ENCODE measurements around the gene ZNF324. TPM values are rescaled to one million over a fixed set of nuclear protein-coding genes. Genes with fewer than 3 reads are reported as not detected.
A peak's percentile ranks its signal among the peaks of the same experiment; 100 is the strongest.

ZNF324 gene
- total RNA-seq (2012; rRNA removed) (6.6 and 6.9 TPM in 2 replicates), polyA plus RNA-seq (2012; rRNA removed) (5.6 and 6.0 TPM in 2 replicates), Bru-seq, nascent RNA (percentile 46 among the genes with signal in this experiment), BruChase-seq, experiment 1, labeled RNA remaining after a 6-hour chase (percentile 63 among the genes with signal in this experiment), BruChase-seq, experiment 2, labeled RNA remaining after a 2-hour chase (percentile 58 among the genes with signal in this experiment)
- polyA plus RNA-seq (2012; cell fraction: cytosol; rRNA removed), result 2.8 and 4.8 TPM in 2 replicates
- 10.3 and 19.3 TPM in 2 replicates for polyA plus RNA-seq (2012; cell fraction: nucleus; rRNA removed; ENCODE audit: low replicate concordance)
- long read RNA-seq, transcript ZNF324-201 (4 exons, 3,000 nt), result major isoform, 16 of 28 reads
- long read RNA-seq, partial matches to known transcripts, result 0 of 28 reads
- long read RNA-seq, other reads (novel, unspliced or antisense), result 12 of 28 reads

GRCh38 chr19:58466760-58467589 is at the start of gene ZNF324:
Gene ZNF324 (plus strand): TSS chr19:58467080. CDS start chr19:58469186, 2,106 bp downstream.
- Histone ChIP-seq H3K9me3 (ENCODE audit: control insufficient read depth, insufficient read depth, low read length) (no peaks in the 10 kb centered on the region), H3K79me1 (ENCODE audit: low read depth in 1 of 2, low read length in 2 of 2) (peaks cover 14 to 27% of the 10 kb centered on the region in 2 experiments; a peak in 3 of 4 replicates), H3K9ac (ENCODE audit: low read depth, low read length) (peak within 1 kb of the TSS; percentile 53), H3K9me1 (ENCODE audit: insufficient read depth, low read length) (peaks cover 14% of the 10 kb centered on the region), H4K8ac (ENCODE audit: low read depth in 2 of 2, low read length in 2 of 2) (peak within 1 kb of the TSS; percentile 57 to 95; a peak in 3 of 4 replicates), H3K18ac (ENCODE audit: low read depth, low read length) (no peak within 1 kb of the TSS), H3K27ac (ENCODE audit: insufficient read depth, low read length) (peak within 1 kb of the TSS; percentile 41), H2AK5ac (ENCODE audit: low read depth, low read length) (peak within 1 kb of the TSS; percentile 69), H2BK20ac (ENCODE audit: low read depth, low read length) (peak within 1 kb of the TSS; percentile 29; the same call in 1 of the 2 replicates), H4K5ac (ENCODE audit: low read depth, low read length) (no peak within 1 kb of the TSS), H3K36me3 (ENCODE audit: control insufficient read depth, insufficient read depth, low read length) (peaks cover 16% of the 10 kb centered on the region), H3K56ac (ENCODE audit: extremely low read depth, insufficient read depth, low read length) (no peak within 1 kb of the TSS; the same call in 1 of the 2 replicates), H2AK9ac (replicated peaks; ENCODE audit: low read depth, low read length, poor library complexity) (peak within 1 kb of the TSS; percentile 89), H2BK120ac (ENCODE audit: low read depth, low read length) (no peak within 1 kb of the TSS), H3K4me1 (ENCODE audit: control insufficient read depth, insufficient read depth, low read length) (peaks cover 7% of the 10 kb centered on the region), H3K23ac (ENCODE audit: low read depth, low read length) (peak within 1 kb of the TSS; percentile 80), H4K91ac (ENCODE audit: insufficient read depth, low read depth, low read length) (no peak within 1 kb of the TSS), H3K14ac (replicated peaks; ENCODE audit: low read depth, low read length) (peak within 1 kb of the TSS; percentile 78; the same call in 1 of the 2 replicates), H2BK15ac (ENCODE audit: low read depth, low read length) (no peak within 1 kb of the TSS), H4K20me1 (ENCODE audit: insufficient read depth, low read length) (peaks cover 13% of the 10 kb centered on the region), H2BK5ac (ENCODE audit: low read depth, low read length, poor library complexity, severe bottlenecking) (no peak within 1 kb of the TSS), H3K4me3 (ENCODE audit: insufficient read depth, low read depth, low read length) (peak within 1 kb of the TSS; percentile 65), H2AFZ (replicated peaks; ENCODE audit: low read length, poor library complexity) (peak within 1 kb of the TSS; percentile 100), H3K27me3 (ENCODE audit: control insufficient read depth, insufficient read depth, low read length) (no peaks in the 10 kb centered on the region), H3K4me2 (ENCODE audit: low read depth, low read length) (peak within 1 kb of the TSS; percentile 92), H3K4ac (ENCODE audit: low read depth, low read length) (peak within 1 kb of the TSS; percentile 63)
- WGBS, 2 experiments (ENCODE audit: extremely low coverage in 2 of 2, insufficient read length in 1 of 2), result 0% methylated on average over 62 of the region's 92 CpGs; no CpG with 5 or more reads in 1 of the 2 experiments
- CTCF ChIA-PET, result no interaction called here
- intact Hi-C loops (cut with micrococcal nuclease), result loop anchor here (1.0 kb wide), 1 partner anchor 8 kb away; no protein-coding TSS in a partner anchor
- POLR2A ChIA-PET (ENCODE audit: unreplicated experiment), result no interaction called here
- TF ChIP-seq FOS (IDR thresholded peaks at IDR 0.05; ENCODE audit: low read depth, low read length) (peak; percentile 23; the same call in 1 of the 2 replicates), BHLHE40 (IDR thresholded peaks at IDR 0.05; ENCODE audit: low read depth, low read length) (peak; percentile 39; the same call in 1 of the 2 replicates), CHD1 (IDR thresholded peaks at IDR 0.05; ENCODE audit: low read depth, low read length) (0 out of 2 replicates have a peak, but pooled peaks have one; percentile 48), POLR2A (IDR thresholded peaks at IDR 0.05; ENCODE audit: low read depth, low read length) (peak; percentile 80), ELK1 (IDR thresholded peaks at IDR 0.05; ENCODE audit: borderline replicate concordance, low read depth, low read length) (no peak), MXI1 (IDR thresholded peaks at IDR 0.05; ENCODE audit: borderline replicate concordance, low read depth, low read length) (peak; percentile 79; the same call in 1 of the 2 replicates), MAZ (IDR thresholded peaks at IDR 0.05; ENCODE audit: borderline replicate concordance, low read depth, low read length) (no peak), USF2 (IDR thresholded peaks at IDR 0.05; ENCODE audit: low read depth, low read length) (peak; percentile 97)
- dilution Hi-C loops (cut with HindIII; ENCODE audit: low sequenced_read_pairs, unreplicated experiment), result no loop called here
- BruUV-seq (replicated peaks), result no TSS peak
- ATAC-seq (ENCODE audit: low read depth) (peak; percentile 96), DNase-seq (peak; percentile 94)
- in situ Hi-C loops (cut with MboI; ENCODE audit: low sequenced_read_pairs), result no loop called here
